HFF-Myc (cell line): ENCODE measurements around the gene TNFAIP3.
"Not testable (repeated sequence)": the region's sequence is repeated elsewhere in the genome, so short reads cannot be mapped to it uniquely, and the experiment has no call there.

Experiments used
- DNase-seq: peaks from one replicate; pipeline ENCODE4 v3.0.0-alpha.2; 2011; ENCODE audit warnings: low read depth; ENCODE audit errors: extremely low read depth
- H3K4me3 ChIP-seq: replicated peaks from 2 replicates; pipeline ENCODE4 v1.5.1; 2011; ENCODE audit warnings: low read depth, mild to moderate bottlenecking, control low read depth, low read length
- CTCF ChIP-seq: IDR thresholded peaks from 2 replicates; pipeline ENCODE4 v1.5.1; 2012; ENCODE audit warnings: mild to moderate bottlenecking, low read depth, low read length, control low read depth; ENCODE audit errors: missing control alignments

TNFAIP3 gene

GRCh38 chr6:137843211-137843610 lies 23.8 kb upstream of the TNFAIP3 start:
- H3K4me3 ChIP-seq, result no peak overlapping the region
- TF ChIP-seq CTCF, result no peak
- DNase-seq, result no peak

GRCh38 chr6:137844327-137844726 lies 22.7 kb upstream of the TNFAIP3 start:
- not testable (repeated sequence) for H3K4me3 ChIP-seq, DNase-seq

GRCh38 chr6:137844773-137845172 lies 22.3 kb upstream of the TNFAIP3 start:
- not testable (repeated sequence) for H3K4me3 ChIP-seq, DNase-seq

- no peak for DNase-seq
- no peak overlapping the region for H3K4me3 ChIP-seq
- no peak for TF ChIP-seq CTCF
Observed at GRCh38 chr6:137845460-137845859, 21.6 kb upstream of the TNFAIP3 start.

GRCh38 chr6:137846274-137846673 lies 20.8 kb upstream of the TNFAIP3 start:
- DNase-seq, result no peak
- TF ChIP-seq CTCF, result no peak
- H3K4me3 ChIP-seq, result no peak overlapping the region

GRCh38 chr6:137846772-137847313 lies 20.2 kb upstream of the TNFAIP3 start:
- no peak for DNase-seq
- no peak overlapping the region for H3K4me3 ChIP-seq
- no peak for TF ChIP-seq CTCF

GRCh38 chr6:137847748-137848147 lies 19.3 kb upstream of the TNFAIP3 start:
- DNase-seq, result no peak
- no peak overlapping the region for H3K4me3 ChIP-seq
- TF ChIP-seq CTCF, result no peak

- TF ChIP-seq CTCF, result no peak
- DNase-seq, result no peak
- no peak overlapping the region for H3K4me3 ChIP-seq
Observed at GRCh38 chr6:137848672-137849071, 18.4 kb upstream of the TNFAIP3 start.
